Left colon (tissue), 2 donors: Measurements from ENCODE around the gene INS. TPM values are rescaled to one million over a fixed set of nuclear protein-coding genes. Genes with fewer than 3 reads are reported as not detected.

Experiments used
- ATAC-seq: fragments of 200-7000 bp; cut with Tn5 transposase; one replicate; pipeline ENCODE4 v1.9.1; 2020; ENCODE audit warnings: mild to moderate bottlenecking, moderate library complexity
- DNase-seq, 2 donors: peaks; one replicate each; pipeline ENCODE4 v3.0.0-alpha.2; 2020
- intact Hi-C, 2 donors: fragments of 100-400 bp; cut with DNase I in 1 of 2; cut with micrococcal nuclease in 1 of 2; formaldehyde crosslinking; loops; one replicate each; pipeline versions ENCODE4 v1.11.2 to v1.14.0; 2022; cut with DNase I, micrococcal nuclease
- long read RNA-seq: library from polyadenylated mRNA; unstranded; transcript quantifications from one replicate; pipeline ENCODE4 v2.0.0, GENCODE V29; 2021
- total RNA-seq, 2 donors: library from RNA; stranded (reverse); fragmentation: NEBNext Ultra II Directional; extraction: Animal tissue kit (Norgen Biotek cat#: 25700); gene quantifications; one replicate each; pipeline ENCODE4 v1.2.1, GENCODE V29; 2021
- donor health status: DM: no; HTN: no; CAD: no.
- donor health status: DM: yes; HTN: yes; CAD: no.

Gene INS
- 1 to 10 TPM in 1 of 2 donors, not detected in 1; 1.3 TPM for total RNA-seq
- long read RNA-seq = 0 reads

GRCh38 chr11:2160736-2161259 lies at the start of gene INS:
Gene INS, minus strand, starts transcription at chr11:2161209. Its CDS starts 238 bp downstream, at chr11:2160971.
- intact Hi-C loops = no loop called here
- ATAC-seq = no peak
- DNase-seq = no peak

- intact Hi-C loops = no loop called here
- DNase-seq (peak; percentile 18 to 27), ATAC-seq (no peak)
These were observed 49.5 kb upstream of the INS start for GRCh38 chr11:2210366-2211112.

DNA sequence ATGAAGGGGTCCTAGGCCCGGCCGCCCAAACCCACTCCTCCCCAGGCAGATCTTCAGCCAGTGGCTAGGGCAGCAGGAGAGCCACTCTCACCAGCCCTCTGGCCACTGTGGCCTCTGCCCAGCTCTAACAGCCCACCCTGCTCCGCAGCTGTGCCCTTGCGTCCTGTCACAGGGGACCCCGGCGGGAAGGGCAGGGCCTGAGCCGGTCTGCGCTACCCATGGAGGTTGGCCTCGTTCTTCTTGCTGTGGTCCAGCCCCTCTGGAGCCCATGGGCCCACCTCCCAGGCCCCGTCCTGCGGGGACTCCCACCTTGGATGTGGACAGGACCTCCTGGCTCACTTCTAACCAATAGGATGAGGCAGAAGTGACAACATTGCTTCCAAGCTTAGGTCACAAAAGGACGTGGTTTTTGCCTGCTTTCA lies 48.9 kb upstream of the INS start:
- ATAC-seq (no peak), DNase-seq (peak in 1 of 2 donors; percentile 19)
- intact Hi-C loops = no loop called here

- DNase-seq (peak in 1 of 2 donors; percentile 2), ATAC-seq (no peak)
- intact Hi-C loops = no loop called here
These were observed 48.4 kb upstream of the INS start for GRCh38 chr11:2209370-2209801.

DNA sequence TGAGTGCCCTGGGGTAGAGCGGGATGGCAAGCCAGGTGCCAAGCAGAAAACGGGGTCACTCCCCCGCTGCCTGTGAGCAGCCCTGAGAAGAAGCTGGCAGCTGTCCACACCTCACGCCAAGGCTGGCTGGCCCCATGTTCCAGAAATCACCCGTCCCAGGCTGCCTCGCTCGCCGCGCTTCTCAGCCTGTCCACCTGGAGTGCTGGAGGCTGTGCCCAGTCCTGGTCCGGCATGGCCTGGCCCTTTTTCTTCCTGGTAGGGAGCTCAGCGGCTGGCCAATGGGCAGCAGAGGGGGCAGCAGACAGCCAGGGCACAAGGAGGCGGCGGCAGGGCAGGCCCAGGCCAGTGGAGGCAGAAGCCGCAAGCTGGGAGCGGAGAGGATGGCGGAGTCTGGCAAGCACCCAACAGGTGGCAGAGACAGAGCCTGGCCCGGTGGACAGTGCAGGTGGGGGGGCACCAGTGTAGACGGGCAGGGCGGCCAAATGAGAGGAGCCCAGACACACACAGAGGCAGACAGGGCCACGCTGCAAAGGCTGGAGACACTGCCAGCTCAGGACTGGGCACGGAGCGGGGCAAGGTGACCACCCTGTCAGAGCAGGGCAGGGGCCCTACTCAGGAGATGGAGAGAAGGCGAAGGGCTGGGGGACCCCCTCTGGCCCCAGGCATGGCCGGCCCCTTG lies 47.8 kb upstream of the INS start:
- DNase-seq (peak; percentile 31), ATAC-seq (peak; percentile 8)
- intact Hi-C loops = no loop called here

GRCh38 chr11:2207773-2208621 lies 47.0 kb upstream of the INS start:
- ATAC-seq (no peak), DNase-seq (peak; percentile 1 to 18)
- intact Hi-C loops = no loop called here

- DNase-seq (peak in 1 of 2 donors; percentile 10), ATAC-seq (no peak)
- intact Hi-C loops = no loop called here
These were observed 46.2 kb upstream of the INS start for GRCh38 chr11:2207212-2207611.

DNA sequence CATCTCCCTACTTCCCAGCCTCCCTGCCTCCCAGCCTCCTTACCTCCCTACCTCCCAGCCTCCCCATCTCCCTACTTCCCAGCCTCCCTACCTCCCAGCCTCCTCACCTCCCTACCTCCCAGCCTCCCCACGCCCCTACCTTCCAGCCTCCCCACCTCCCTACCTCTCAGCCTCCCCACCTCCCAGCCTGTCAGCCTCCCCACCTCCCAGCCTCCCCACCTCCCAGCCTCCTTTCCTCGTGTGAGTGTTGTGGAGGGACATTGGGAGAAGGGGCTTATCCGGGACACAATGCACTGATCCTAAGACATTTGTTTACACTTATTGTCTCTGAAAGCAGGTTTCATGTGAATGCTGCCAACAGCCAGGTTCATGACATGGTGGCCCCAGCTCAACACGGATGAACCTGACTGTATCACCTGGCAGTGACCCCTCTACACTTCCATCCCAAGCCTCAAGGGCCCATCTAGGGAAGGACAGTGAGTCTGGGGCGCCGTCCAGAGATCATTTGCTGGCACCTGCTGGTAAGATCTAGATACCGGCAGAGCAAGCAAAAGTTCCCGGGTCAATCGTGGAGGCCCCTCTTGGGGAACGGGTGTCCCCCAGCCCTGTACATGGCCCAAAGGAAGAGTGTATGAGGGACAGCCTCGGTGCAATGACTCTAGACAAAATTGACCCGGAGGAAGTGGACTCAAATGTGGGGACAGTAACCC lies 45.1 kb upstream of the INS start:
- intact Hi-C loops = no loop called here
- peak; percentile 3 to 16 for DNase-seq
- ATAC-seq = no peak

DNA sequence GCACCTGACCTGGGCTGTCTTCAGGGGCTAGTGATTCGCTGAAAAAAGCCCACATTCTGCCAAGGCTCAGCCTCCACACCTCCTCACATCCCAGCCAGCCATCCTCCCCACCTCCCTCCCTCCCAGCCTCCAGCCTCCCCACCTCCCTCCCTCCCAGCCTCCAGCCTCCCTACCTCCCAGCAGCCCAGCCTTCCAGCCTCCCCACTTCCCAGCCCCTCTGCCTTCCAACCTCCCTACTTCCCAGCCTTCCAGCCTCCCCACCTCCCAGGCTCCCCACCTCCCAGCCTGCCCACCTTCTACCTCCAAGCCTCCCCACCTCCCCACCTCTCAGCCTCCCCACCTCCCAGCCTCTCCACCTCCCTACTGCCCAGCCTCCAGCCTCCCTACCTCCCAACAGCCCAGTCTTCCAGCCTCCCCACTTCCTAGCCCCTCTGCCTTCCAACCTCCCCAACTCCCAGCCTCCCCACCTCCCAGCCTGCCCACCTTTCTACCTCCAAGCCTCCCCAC lies 44.3 kb upstream of the INS start:
- DNase-seq (peak in 1 of 2 donors; percentile 23), ATAC-seq (no peak)
- intact Hi-C loops = no loop called here

DNA sequence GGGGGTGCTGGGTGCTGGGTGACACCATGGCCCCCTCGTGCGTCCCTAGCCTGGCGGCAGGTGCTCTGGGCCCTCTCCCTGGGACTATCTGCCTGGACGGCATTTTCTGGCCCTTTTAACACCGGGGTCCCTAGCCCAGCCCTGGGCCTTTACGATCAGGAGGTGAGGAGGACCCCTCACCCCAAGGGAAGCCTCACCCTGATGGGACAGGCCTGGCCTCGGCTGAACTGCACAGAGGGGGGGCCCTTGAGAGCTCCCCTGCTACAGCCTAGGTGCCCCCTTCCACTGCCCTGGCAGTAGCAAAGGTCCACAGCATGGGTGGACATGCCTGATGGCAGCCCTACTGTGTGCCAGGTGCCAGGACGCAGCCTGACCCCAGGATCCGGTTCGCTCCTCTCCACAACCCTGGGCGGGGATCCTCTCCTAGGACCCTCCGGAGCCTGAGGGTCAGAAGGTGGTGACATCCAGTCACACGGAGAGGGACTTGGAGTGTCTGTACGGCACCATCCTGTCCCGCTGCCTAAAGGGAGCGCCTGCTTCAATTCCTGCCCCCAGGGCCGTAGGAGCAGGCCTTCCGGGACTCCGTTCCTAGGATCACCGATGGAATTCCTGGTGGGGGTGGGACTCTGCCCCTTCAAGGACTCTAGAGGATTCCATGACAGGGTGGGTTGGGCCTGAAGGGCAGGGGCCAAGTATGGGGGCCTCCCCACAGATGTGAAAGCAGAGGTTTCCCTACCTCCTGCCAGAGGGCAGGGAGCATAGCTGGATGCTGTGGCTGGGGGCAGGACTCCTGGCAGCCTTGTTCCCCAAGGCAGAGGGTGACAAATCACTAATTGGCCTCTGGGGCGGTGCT lies 43.6 kb upstream of the INS start:
- ATAC-seq = no peak
- intact Hi-C loops = loop anchor here in 1 of 2 donors (5.0 kb wide), 1 partner anchor 218 kb away; no protein-coding TSS in a partner anchor

DNA sequence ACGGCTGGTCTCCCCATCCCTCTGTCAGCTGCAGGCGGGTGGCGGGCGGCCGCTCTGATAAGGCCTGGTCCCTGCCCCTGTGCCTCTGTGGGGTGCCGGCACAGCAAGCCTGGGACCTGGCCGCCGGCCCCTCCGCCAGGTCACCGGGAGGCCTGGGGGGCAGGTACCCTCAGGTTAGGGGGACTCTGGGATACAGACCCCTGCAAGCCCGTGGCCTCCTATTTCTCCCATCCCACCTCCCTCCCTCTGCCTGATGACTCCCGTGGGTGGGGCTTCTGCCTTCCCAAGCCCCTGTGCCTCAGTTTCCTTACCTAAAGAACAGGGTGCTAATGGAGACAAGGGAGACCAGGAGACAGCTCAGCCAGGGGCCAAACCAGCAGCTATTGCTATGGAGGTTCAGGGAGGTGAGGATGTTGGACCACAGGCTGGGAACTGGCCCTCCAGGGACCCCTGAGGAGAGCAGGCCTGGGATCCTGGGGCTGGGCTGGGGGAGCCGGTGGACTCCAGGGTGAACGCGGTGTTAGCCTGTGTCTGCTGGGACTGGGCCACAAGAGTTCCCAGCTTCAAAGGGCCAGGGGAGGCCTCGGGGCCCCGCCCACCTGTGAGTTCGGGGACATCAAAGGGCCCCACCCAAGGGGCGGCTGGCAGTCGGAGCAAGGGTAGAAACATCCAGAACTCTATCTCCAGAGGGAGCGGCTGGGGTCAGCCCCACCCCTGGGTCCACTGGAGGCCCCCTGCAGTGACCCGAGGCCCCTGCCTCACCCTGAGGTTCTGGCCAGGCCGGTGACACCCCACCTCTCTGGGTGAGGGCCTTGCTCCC lies 42.6 kb upstream of the INS start:
- ATAC-seq = peak; percentile 43
- intact Hi-C loops = loop anchor here in 1 of 2 donors (5.0 kb wide), 1 partner anchor 219 kb away; no protein-coding TSS in a partner anchor
- peak; percentile 42 to 45 for DNase-seq

More for the DNA sequence above, 43.6 kb upstream of the INS start:
- DNase-seq = peak; percentile 12 to 31

DNA sequence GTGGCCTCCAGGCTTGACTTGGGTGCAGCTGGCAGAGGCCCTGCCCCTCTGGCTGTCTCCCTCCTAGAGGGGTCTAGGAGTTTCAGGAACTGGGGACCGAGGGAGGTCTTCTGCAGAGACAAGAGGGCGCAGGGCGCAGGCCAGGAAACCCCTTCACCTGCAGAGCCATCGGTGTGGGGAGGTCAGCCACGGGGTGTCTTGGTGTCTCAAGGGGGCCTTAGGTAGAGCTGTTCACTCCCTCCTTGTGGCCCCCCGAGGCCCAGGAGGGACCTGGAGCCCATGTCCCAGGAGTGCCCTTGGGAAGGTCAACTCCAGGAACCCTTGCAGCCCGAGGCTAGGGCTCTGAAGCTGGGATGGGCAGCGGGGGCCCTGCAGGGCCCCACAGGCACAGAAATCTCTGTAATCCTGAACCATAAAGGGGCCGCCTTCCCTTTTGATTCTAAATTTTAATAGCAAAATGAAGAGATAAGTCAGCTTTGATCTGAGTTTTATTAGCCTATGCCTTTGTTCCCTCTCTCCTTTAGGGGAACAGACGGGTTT lies 42.0 kb upstream of the INS start:
- ATAC-seq (peak; percentile 39), DNase-seq (peak; percentile 6 to 22)
- intact Hi-C loops = loop anchor here in 1 of 2 donors (5.0 kb wide), 1 partner anchor 219 kb away; no protein-coding TSS in a partner anchor

GRCh38 chr11:2202071-2202899 lies 41.3 kb upstream of the INS start:
- peak; percentile 81 for ATAC-seq
- intact Hi-C loops = loop anchor here in 1 of 2 donors (5.0 kb wide), 1 partner anchor 220 kb away; no protein-coding TSS in a partner anchor

DNA sequence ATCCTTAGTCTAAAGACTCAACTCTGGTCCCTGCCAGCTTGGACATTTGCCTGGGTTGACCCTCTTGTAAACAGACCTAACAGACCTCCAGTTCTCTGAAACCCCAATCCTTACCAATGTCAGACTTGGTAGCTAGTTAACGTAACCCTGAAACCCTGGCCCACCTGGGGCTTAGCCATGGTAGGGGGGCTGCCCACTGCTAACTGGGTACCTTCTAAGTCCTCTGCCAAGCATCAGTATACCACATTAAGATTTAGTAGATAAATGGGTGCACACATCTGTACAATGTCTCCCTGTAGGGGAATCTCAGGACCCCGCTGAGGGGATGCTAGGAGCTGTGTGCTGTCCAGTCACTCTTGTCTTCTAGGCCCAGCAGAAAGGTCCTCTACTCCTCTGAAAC lies 40.5 kb upstream of the INS start:
- DNase-seq (no peak), ATAC-seq (no peak)
- intact Hi-C loops = loop anchor here in 1 of 2 donors (5.0 kb wide), 1 partner anchor 221 kb away; no protein-coding TSS in a partner anchor

More at GRCh38 chr11:2202071-2202899, 41.3 kb upstream of the INS start:
- peak; percentile 81 to 86 for DNase-seq
